HG03108 (cell line): Measurements from ENCODE around the gene LRIT2.

Experiments
- ATAC-seq: cut with Tn5 transposase; IDR thresholded peaks from one replicate; pipeline ENCODE4 v1.9.1; 2021; ENCODE audit warnings: moderate library complexity; ENCODE audit not compliant: unreplicated experiment

Gene LRIT2

DNA sequence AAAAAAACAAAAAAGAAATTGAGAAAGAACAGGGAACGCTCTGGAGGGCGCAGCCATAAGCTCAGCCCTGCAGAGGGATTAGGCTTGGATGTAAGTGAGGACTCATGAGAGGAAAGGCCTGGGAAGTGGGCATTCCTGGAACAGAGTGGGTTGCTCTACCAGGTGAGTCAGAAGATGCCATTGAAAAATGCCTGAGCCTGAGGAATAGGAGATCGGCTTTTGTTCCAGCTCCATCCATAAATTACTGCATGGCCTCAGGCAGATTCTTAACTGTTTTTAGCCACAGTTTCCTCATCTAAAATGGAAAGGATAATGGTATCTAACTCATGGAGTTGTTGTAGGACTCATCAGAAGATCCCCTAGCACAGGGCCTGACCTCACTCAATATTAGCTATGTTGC lies 18.4 kb upstream of the LRIT2 start:
- no peak for ATAC-seq

DNA sequence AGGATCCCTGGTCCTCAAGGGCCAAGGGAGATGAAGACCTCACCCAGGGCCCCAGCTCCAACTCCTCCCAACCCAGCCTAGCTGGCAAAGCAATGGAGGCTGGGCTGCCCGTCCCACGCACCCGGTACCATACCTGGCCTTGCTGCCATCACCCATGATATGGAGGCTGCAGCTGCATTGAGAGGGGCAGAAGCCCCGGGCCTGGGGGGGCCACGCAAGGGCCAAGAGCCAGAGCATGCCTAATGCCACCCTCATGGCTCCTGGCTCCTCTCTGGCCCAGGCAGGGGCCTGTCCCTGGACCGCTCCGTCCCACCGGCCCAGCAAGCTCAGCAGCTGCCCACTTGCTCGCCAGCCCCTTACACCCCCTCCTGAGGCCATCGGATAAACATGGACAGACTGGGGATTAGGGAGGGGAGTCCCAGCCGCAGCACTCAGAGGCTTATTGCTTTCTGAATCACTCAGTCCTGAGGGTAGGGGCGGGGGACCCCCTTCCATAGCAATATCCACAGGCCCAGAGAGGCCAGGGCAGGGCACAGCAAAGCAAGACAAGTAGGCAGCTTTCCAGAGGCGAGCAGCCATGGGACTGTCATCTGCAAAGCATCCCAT lies 15.9 kb upstream of the LRIT2 start, which contains the start of gene LRIT1:
Gene LRIT1 (minus strand): TSS at position 362 of the 606 bp plus-strand sequence. CDS start 107 bp downstream, at position 255.
- ATAC-seq = no peak

DNA sequence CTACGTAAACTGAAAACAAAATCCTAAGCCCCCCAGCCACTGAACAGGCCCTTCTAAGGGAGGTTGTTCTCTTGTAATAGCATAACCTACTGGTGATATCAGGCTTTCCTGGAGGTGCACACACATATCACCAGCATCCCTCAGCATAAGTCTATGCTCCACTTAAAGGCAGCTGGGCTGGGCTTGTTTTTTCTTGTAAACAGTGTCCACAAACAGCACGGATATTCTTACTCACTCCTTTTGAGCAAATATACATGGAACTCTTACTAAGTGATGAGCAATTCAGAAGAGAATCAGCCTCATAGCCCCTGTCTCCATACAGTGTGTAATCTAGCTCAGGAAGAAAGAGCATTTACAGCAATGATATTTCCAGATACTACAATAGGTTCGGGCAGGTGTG lies 13.6 kb upstream of the LRIT2 start:
- no peak for ATAC-seq

DNA sequence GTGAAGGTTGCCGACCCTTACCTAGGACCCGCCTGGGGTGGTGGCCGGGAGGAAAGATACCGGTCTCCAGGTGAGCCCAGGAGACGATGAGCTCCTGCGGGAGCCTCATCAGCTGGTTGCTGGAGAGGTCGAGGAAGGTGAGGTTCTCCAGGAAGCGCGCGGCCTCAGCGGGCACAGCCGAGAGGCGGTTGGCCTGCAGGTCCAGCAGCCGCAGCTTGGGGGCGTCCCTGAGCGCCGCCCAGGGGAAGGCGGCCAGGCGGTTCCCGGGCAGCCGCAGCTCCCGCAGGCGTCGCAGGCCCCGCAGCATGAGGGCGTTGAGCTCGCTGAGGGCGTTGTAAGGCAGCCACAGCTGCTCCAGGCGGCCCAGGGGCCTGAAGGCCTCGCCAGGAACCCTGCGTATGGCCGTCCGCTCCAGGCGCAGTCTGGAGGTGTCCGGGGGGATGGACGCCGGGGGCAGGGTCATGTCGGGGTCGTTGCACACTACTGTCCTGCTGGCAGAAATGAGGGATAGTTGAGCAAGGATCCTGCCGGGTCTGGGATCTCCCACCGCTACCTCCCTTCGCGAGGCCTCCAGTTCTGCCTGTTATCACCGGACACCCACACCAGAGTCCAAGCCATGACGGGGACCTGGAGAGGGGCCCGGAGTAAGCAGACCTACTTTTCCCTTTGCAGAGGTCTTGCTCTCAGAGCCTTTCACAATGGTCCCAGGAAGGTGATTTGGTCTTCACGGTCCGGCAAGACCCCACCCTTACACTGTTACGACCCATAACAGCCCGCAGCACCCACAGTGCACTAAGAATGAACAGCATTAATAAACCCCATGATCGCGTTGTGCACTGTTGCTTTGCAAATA lies 12.1 kb upstream of the LRIT2 start:
- no peak for ATAC-seq

DNA sequence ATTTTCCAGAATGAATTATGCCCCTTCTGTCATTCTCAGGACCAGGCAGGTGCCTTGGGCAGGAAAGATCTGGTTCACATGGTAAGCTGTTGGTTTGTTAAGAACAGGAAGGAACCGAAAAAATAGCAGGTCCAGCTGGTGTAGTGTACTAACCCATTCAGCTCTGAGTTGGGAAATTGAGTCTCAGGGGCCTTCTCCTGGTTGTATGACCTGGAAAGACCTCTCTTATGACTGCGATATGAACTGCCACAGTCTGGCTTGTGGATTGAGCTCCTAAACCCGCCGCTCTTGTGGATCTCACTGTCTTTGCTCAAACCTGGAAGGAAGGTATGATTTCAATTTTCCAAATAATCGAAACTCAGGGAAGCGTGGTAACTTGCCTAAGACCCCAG lies 11.5 kb upstream of the LRIT2 start:
- ATAC-seq = no peak

DNA sequence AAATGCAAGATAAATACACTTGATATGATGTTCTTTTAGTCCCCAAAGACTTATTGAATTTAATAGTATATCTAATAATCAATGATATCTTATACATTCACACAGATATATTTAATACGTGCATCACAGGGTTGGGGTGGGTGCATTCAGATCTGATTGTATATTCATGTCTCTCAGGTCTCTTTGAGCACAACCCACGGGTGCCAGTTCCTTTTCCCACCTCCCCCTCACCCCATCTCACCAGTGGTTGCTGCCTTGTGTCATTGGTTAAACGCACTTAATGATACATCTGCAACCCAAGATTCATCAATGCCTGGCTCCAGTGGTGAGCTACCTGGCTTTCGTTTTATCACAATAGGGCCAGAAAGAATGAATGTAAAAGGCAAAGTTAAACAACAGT lies 9.8 kb upstream of the LRIT2 start:
- ATAC-seq = no peak

DNA sequence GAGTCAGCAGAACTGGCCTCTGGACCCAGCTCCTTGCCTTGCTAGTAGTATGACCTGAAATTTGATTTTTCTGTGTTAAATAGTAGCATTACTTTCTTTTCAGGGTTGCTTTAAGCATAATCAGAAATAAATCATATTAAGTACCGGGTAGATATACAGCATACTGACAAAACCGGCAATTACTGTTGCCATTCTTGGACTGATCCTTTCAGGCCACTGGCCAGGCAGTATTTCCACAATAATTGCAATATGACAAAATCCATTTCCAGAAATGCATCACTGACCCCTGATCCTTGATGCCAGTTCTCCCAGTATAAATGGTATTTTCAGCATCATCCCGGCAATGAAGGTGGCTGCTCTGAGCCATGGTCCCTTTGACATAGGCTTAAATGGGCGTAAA lies 9.1 kb upstream of the LRIT2 start:
- no peak for ATAC-seq

DNA sequence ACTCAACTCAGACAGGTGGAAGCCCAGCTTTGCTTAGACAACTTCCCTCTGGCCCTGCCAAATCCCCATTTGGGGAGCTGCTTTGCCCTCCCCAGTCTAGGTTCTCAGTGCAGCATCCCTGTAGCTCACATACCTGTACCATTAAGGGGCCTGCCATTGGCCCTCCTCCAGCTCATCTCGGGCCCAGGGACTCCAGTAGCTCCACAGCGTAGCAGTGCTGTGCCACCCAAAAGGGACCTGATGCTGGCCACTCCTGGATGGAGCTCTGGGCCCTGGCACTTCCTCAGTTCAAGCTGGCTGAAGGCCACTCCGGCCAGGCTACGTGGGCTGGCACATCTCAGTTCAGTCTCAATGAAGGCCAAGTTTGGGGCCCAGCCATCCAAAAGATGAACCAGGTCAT lies 8.6 kb upstream of the LRIT2 start:
- ATAC-seq = no peak

DNA sequence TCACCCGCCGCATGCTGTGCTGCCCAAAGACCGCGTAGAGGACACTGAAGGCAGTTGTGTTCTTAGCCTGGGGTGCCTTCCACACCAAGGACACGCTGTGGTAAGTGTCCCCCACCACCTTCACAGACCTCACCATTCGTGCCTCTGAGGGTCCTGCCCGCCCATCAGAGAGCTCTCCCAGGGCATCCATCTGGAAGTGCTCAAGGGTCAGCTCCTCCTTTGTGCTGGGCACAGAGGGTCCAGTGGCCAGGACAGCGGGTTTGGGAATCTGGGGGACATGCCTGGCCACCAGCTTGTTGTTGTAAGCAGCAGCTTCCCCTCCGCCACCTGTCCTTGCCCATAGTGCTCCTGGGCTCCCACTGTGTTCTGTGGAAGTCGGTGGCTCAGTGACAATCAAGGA lies 7.0 kb upstream of the LRIT2 start:
- ATAC-seq = no peak

DNA sequence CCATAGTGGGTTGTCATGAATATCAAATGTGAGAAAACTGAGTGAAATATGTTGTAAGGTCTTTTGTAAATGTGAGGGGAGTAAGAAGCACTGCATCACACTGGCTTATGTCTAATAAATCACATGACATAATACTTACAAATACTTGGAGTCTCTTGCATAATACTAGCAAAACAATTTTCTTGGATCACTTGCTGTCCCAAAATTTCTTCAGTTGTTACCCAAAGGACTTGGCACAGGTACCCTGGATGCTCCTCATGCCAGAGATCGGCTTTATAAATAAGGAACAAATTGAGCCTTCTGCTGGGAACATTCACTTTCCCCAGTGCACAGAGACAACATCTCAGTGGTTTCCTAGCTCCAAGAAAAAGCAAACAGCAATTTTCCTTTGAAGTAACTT lies 5.0 kb upstream of the LRIT2 start:
- ATAC-seq = no peak

DNA sequence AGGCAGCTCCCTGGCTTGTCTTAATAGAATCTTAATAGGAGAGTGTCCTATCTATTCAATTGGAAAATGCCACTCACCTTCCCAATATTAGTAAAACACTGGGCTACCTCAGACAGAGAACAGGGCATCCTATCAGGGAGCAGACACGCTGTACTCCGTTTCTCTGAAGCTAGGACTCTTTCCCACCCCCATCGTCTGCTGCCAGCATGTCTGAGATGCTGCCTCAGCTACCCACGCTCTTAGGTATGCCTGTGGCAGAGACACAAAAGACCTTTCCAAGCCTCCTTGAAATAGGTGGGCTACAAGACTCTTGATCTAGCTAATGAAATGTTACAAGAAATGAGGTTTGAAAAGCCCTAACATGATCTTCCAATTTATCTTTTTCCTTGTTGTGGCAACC lies 2.5 kb upstream of the LRIT2 start:
- no peak for ATAC-seq

DNA sequence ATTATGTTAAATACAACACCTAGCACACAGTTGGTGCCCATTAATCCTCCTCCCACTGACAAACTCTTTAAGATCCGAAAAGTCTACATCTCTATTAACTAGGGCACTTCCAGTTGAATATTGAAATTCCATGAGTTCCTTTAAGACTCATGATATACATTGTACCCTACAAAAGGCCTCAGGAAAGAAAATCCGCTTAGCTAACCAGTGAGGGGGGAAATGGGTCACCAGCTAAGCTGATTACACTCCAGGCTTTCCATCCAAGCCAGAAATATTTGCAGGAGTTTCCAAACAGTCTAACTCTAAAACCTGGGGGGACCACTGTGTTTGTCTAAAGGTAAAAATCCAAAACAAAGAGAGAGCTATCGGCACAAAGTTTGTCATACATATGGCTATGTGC lies 1.3 kb upstream of the LRIT2 start:
- no peak for ATAC-seq

DNA sequence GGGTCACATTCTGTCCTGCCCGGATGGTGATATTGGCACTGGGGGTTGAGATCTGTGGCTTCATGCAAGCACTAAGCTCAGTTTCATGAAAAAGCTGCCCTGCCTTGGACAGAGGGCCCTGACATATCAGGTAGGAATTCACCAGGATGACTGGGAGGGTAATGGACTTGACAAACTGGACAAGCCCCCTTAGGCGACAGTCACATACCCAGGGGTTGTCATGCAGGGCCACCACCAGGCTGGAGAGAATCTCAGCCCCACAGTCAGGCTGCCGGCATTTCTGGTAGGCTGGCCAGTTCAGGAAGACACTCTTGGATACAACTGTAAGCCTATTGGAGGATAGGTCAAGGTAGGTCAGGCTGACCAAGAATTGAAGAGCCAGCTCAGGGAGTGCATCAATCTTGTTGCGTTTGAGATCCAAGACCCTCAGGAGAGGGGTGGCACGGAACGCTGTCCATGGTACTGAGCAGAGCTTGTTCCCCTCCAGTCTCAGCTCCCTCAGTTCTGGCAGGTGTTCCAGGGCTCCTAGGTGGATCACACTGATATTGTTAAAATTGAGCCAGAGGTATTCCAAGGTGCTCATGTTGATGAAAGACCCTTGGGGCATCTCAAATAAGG lies 824 bp downstream of the LRIT2 start:
- no peak for ATAC-seq

DNA sequence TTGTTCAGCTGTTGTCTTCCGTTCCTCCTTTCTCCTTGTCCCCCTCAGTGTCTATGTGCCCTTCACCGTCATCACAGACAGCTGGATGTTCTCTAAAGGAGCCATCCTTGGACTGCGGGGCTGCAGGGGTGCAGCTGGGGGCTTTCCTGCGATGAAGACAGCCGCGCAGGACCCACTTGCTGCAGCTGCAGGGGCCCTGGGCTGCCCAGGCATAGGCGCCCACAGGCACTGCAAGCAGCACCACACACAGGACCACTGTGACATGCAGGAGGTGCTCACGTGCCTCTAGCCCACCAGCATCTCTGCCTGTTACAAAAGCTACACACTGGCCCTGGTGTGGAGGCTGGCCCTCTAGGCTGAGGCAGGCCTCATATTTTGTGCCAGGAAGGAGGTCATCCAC lies 3.4 kb downstream of the LRIT2 start:
- ATAC-seq = no peak

DNA sequence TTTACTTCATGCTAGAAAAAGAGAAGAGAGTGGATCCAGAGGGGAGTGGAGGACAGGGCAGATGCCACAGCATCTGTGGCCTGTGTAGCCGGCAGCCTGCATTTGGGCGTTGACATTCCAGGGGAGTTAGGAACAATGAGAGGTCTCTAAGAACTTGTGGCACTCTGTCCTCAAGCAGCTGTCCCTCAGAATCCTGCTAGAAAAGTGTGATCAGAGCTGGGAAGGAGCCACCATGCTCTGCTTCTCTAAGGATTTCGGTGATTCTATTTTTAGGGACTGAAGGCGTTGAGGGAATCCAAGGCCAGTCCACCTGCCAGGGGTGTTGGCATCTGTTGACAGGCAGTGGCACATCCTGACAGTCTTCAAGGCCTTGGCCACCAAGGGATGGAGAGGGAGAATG lies 7.6 kb downstream of the LRIT2 start:
- ATAC-seq = no peak

DNA sequence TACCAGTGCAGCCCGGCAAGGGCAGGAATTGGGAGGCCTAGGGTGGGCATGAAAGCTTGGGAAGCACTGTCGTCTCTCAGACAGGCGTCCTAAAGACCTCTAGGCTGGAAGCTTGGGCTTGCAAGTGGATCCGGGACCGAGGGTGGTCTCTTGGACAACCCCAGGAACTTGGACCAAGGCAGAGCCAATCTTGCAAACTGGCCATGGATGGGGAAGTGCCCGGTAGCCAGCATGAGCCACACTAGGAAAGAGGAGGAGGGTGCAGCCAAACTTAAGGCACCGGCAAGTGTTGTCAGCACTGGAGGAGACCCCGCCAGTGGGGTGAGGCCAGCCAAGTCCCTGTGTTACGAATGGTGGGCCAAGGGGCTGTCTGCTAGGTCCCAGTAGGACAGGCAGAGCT lies 8.5 kb downstream of the LRIT2 start:
- no peak for ATAC-seq

DNA sequence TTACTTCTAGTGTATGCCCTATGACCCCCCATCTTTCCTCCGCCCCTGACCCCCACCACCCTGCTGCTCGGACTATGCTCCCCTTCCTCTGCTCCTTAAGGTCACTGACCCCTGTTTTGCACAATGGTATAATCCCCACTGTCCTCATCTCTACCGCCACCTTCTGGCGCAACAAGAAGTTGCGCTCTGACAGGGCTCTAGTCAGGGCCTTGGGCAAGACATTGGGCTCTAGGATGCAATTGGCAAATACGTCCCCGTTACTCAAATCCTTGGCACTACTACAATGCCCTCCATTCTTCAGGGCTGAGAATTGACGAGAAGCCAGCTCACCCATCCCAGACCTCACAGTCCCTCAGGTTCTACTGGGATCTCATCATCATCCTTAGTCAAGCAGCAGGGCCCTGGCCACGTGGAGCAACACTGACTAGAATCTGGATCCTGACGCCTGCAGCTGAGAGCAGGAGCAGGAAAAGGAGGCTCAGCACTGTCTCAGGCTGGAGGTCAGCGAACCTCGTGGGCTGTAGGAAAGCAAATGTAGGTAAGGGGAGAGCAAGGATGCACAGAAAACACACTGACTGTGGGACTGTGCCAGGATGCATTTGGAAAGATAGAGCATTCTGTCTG lies 10.6 kb downstream of the LRIT2 start:
- ATAC-seq = peak; percentile 52

DNA sequence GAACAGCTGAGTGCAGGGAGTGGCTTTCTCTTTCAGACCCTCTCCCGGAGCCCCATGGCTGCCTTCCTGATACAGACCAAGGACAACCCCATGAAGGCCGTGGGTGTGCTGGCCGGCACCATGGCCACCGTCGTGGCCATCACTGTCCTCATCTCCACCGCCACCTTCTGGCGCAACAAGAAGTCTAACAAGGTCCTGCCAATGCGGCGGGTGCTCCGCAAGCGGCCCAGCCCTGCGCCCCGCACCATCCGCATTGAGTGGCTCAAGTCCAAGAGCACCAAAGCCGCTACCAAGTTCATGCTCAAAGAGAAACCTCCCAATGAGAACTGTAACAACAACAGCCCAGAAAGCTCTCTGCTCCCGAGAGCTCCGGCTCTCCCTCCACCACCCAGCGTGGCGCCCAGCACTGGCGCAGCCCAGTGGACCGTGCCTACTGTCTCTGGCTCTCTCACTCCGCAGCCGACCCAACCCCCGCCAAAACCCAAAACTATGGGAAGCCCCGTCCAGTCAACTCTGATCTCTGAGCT lies 11.2 kb downstream of the LRIT2 start:
- ATAC-seq = no peak

DNA sequence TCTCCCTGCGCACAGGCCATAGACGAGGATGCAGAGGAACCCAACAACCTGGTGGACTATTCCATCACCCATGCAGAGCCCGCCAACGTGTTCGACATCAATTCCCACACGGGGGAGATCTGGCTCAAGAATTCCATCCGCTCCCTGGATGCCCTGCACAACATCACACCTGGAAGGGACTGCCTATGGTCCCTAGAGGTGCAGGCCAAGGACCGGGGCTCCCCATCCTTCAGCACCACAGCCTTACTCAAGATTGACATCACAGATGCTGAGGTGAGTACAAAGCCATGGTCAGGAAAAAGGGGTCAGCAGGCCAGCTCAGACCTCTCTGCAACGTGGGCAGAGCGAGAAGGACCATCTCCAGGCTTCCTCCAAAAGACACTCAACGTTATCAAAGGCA lies 12.3 kb downstream of the LRIT2 start:
- no peak for ATAC-seq

DNA sequence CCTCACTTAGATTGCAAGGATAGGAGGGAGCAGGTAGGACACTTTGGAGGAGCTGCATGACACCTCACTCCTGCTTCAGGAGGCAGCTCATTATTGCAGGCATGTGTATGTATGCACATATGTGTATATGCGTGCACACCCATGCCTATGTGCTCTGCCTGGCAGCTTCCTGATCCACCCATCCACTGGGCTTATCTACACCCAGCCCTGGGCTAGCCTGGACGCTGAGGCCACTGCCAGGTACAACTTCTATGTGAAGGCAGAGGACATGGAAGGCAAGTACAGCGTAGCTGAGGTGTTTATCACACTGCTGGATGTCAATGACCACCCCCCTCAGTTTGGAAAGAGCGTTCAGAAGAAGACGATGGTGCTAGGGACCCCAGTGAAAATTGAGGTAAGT lies 13.3 kb downstream of the LRIT2 start:
- no peak for ATAC-seq

DNA sequence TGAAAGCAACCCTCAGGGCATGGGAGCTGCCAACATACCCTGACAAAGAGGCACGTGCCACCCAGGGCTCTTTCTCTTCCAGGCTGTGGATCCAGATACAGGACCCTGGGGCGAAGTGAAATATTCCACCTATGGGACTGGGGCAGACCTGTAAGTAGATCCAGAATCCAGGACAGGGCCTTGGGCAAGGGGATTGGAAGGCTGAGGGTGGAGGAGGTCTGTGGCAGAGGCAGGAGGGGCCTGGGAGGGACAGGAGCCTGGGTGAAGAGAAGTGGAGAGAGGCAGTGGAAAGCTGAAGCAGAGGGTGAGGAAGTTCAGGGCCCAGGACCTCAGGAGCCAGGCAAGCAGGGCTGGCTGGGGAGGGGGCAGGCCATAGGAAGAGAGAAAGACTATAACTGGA lies 13.8 kb downstream of the LRIT2 start:
- ATAC-seq = no peak

DNA sequence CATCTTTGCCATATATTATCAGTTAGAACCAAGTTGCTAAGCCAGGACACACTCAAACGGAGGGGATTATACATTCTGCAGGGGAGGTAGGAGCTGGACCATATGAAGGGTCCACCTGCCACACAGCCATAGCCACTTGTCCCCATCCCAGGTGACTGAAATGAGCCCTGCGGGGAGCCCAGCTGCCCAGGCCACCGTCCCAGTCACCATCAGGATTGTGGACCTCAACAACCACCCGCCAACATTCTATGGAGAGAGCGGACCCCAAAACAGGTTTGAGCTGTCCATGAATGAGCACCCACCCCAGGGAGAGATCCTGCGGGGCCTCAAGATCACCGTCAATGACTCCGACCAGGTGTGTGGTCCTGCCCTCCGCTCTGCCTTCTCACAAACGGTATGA lies 17.3 kb downstream of the LRIT2 start:
- no peak for ATAC-seq
